ENCODE data around the gene ZGPAT.

The ZGPAT gene

DNA sequence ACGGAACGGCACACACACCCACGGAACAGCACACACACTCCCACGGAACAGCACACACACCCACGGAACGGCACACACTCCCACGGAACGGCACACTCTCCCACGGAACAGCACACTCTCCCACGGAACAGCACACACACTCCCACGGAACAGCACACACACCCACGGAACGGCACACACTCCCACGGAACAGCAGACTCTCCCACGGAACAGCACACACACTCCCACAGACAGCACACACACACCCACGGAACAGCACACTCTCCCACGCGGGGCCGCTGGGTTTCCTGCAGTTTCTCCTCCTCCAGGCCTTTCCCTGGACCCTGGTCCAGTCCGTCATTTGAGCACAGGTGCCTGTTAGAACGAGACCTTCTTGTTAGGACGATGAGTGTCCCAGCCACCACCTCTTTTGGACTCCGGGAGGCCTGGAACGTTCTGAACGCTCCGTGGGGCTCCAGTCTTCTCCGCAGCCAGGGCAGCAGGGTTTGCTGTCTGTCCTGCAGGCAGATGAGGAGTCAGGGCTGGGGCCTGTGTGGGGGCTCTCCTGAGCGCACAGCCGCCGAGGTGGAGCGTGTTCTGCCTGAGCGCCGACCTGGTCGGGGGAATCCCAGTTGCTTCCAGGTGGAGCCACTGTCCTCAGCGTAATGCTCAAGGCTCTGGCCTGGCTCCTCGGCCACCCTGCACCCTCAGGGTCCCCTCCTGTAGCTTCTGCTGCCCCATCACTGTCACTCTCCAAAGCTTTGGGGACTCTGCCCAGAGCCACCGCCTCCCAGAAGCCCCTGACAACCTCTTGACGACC lies 29.0 kb upstream of the ZGPAT start:
- no peak for DNase-seq (ENCODE audit: low spot score)

GRCh38 chr20:63679799-63680305 lies 28.0 kb upstream of the ZGPAT start:
- no peak for DNase-seq (ENCODE audit: low spot score)

GRCh38 chr20:63680427-63680826 lies 27.4 kb upstream of the ZGPAT start:
- DNase-seq (ENCODE audit: low spot score) = no peak

DNA sequence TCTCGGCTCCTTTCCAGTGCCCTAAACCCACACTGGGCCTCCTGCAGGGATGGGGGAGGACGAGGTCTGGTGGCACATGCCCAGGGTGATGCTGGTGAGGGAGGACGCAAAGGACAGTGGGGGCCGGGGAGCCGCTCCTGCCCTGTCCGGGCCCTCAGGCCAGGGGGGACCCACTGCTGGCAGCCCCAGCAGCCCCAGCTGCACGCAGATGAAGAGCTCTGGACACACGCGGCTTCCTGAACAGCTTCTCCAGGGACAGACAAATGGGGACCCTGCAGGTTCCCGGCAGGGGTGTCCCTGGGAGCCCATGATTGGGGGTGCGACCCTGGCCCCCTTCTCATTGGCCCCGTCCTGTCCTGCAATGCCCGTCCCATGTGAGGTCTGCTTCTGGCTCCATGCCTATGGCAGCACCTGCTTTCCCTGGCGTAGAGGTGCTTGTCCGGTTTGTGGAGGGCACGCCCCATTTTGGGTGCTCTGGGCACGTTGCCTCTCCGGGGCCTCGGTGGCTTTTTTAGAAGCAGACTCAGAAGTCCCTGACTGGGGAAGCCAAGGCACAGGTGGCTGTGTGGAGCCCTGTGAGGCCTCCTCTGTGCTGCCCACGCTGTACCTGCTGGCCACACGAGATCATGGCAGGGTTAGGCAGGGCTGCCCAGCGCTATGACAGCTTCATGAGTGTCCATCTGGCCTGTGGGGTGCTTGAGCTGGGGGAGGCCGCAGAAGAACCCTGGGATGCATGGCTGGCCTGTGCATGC lies 26.8 kb upstream of the ZGPAT start:
- DNase-seq (ENCODE audit: low spot score) = no peak

GRCh38 chr20:63681609-63682142 lies 26.2 kb upstream of the ZGPAT start:
- no peak for DNase-seq (ENCODE audit: low spot score)

GRCh38 chr20:63682384-63683139 lies 25.3 kb upstream of the ZGPAT start:
- no peak for DNase-seq (ENCODE audit: low spot score)

DNA sequence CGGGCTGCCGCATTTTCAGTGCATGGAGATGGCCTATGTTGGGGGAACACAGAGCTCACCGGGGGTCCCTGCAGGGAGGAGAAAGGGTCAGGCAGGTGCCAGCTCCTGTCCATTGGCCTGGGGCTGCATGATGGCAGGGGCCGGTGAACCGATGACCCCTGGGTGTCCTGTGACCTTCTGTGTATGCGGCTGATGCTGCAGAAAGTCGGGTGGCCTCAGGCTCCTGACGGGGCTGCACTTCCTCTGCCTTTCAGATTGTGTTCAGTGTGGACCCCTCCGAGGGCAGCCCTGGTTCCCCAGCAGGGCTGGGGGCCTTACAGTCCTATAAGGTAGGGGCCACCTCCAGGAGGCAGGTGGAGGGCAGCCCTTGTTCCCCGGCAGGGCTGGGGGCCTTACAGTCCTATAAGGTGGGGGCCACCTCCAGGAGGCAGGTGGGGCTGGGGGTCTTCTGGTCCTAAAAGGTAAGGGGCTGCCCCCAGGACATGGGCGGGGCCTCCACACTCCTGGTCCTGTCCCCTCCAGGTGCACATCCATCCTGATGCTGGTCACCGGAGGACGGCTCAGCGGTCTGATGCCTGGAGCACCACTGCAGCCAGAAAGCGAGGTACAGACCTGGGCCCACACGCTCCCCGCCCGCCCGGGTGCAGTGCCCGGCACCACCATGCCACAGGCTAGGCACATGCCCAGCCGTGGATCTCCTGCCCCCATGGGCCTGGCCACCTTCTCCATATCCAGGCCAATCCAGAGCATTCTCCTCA lies 22.4 kb upstream of the ZGPAT start:
- no peak for DNase-seq (ENCODE audit: low spot score)

- DNase-seq (ENCODE audit: low spot score) = no peak
Measured at GRCh38 chr20:63686094-63686491, 21.7 kb upstream of the ZGPAT start.

DNA sequence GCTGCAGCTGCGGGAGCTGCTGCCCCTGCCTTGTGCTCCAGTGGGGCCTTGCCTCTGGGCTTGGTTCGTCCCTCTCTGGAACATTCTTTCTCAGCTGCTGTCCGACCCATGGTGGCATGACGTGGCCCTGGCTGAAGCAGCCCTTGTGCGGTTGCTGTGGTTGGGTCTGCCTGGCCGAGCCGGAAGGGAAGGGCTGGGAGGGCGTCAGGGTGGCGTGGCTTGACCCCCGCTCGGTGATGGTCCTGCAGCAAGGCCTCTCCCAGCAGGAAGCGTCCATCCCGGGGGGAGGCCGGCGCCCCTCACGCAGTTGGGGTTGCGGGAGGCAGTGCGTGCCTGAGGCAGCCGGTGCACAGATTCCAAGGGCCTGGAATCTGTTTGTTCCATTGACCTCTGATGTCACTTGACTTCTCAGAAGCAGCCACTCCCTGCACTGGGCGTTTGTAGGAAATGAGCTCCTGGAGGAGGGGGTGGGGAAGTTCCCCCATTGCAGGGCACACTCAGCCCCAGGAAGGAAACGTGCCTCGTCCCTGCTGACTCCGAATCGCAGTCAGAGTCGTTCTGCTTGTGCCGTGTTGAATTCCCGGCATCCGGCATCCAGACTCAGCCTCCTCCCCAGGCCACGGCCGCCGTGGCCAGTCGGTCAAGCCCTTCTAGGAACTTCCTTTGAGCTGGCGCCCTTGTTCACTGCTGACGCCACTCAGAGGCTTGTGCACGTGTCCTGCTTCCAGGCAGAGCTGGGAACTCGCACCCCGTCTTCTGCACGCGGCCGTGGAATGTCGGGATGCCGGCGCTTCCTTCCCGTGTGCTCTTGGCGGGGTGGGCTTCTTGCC lies 21.1 kb upstream of the ZGPAT start:
- DNase-seq (ENCODE audit: low spot score) = no peak

DNA sequence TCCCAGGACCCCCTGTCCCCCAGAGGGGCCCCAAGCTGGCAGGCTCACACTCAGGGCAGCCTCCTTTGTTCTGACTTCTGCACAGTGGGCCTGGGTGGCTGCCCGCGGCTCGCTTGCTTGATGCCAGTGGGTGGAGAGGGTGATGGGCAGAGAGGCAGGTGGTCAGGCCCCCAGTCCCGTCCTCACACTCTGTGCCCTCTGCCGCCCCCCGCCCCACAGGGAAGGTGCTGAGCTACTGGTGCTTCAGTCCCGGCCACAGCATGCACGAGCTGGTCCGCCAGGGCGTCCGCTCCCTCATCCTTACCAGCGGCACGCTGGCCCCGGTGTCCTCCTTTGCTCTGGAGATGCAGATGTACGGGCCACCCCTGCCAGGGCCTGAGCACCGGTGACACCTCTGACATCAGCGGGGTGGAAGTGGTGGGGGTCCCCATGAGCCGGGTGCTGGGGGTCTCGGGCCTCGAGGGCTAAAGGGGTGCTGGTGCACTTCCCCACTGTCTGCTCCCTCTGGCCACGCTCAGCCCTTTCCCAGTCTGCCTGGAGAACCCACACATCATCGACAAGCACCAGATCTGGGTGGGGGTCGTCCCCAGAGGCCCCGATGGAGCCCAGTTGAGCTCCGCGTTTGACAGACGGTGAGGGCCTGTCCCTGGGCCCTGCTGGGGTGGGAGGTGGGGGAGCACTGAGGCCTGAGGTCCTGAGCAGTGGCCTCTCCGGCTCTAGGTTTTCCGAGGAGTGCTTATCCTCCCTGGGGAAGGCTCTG lies 20.2 kb upstream of the ZGPAT start:
- no peak for DNase-seq (ENCODE audit: low spot score)

- DNase-seq (ENCODE audit: low spot score) = no peak
Measured at GRCh38 chr20:63688228-63689045, 19.4 kb upstream of the ZGPAT start.

DNA sequence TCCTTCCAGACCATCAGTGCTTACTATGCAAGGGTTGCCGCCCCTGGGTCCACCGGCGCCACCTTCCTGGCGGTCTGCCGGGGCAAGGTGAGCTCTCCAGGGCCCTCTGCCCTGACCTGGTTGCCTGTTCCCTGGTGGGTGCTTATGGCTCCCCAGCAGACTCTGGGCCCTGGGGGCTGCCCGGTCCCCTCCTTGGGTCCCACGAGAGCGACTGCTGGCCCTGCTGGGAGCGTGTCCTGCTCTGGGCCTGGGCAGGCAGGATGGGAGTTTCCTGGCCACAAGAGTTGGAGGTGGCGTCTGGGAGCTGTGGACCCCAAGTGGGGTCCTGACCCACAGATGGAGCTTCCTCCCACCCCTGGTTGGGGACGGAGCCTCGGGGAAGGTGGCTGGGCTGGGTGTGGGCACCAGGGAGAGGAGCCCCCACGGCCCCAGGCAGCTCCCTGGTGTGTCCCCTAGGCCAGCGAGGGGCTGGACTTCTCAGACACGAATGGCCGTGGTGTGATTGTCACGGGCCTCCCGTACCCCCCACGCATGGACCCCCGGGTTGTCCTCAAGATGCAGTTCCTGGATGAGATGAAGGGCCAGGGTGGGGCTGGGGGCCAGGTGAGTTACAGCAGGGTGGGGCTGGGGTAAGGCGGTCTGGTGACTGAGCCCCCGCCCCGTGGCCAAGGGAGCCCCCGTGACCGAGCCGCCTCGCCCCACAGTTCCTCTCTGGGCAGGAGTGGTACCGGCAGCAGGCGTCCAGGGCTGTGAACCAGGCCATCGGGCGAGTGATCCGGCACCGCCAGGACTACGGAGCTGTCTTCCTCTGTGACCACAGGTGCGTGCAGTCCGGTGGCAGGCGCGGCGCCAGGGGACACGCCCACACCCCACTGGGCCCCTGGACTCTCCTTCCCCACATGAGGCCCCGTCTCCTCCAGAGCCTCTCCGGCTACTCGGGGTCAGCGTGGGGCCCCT lies 18.5 kb upstream of the ZGPAT start:
- DNase-seq (ENCODE audit: low spot score) = no peak

- DNase-seq (ENCODE audit: low spot score) = no peak
Measured at GRCh38 chr20:63690003-63690897, 17.6 kb upstream of the ZGPAT start.

DNA sequence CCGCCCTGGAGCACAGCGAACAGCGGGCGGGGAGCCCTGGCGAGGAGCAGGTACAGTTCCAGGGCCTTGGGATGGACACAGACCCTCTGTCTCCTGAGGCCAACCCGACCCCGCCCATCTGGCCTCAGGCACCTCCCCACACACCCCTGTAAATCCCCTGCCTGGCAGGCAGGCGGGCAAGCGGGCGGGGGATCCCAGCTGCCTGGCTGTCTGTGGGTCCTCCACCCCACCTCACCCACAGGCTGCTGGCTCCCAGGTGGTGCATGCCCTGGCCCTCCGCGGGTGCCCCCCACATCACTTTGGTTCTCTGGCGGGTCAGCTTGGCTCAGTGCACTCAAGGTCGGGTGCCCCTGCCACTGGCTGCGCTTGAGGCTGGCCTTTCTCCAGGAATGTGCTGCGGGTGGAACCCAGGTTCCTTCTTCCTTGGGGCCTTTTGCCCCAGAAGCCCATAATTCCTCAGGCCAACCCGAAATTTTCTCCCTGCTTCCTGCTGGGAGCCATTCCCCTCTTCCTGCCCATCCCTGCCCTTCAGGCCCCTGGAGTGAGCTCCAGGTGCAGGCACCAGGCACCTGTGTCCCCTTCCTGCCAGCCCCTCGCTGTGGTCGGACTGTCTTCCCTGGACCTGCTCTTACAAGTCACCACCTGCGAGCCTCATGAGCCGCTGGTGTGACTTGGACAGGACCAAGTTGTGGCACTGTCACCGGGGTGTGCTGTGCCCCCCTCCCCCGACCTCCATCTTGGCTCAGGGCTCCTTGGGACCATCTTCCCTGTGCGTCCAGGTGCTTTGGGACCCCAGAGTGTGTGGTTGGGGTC lies 16.7 kb upstream of the ZGPAT start:
- no peak for DNase-seq (ENCODE audit: low spot score)

DNA sequence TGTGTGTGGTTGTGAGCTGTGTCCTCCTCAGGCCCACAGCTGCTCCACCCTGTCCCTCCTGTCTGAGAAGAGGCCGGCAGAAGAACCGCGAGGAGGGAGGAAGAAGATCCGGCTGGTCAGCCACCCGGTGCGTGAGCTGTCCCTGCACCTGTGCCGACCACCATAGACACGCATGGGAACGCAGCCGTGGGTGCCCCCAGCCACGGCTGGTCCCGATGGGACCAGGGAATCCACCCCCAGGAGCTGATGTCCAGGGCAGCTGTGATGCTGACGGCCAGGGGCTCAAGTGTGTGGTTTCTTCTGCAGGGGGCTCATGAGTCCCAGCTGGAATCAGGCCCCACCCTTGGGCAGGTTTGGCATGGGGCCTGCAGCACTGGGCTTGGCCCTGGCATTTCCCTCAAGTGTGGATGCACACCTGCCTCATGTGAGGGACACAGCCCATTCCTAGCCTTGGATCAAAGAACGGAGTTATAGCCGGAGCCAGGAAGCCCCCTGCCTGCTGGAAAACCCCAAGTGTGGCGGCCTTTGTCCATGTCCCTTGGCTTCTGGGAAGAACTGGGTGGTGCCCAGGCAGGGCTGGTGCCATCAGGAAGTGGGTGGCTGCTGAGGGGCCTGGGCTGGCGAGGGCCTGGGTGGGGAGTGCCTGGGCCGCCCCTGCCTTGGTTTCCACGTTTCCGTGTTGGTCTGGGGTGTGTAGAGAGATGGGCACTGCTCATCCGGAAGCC lies 16.0 kb upstream of the ZGPAT start:
- no peak for DNase-seq (ENCODE audit: low spot score)
